Measurements from ENCODE around the gene SSBP4. TPM values are rescaled to one million over a fixed set of nuclear protein-coding genes. Genes with fewer than 3 reads are reported as not detected.

The SSBP4 gene
- total and polyA plus RNA-seq, 2 of the 8 experiments (the other 6 are each of a cell fraction or from before 2014, with no cell fraction given) = 26.4 to 33.7 TPM

DNA sequence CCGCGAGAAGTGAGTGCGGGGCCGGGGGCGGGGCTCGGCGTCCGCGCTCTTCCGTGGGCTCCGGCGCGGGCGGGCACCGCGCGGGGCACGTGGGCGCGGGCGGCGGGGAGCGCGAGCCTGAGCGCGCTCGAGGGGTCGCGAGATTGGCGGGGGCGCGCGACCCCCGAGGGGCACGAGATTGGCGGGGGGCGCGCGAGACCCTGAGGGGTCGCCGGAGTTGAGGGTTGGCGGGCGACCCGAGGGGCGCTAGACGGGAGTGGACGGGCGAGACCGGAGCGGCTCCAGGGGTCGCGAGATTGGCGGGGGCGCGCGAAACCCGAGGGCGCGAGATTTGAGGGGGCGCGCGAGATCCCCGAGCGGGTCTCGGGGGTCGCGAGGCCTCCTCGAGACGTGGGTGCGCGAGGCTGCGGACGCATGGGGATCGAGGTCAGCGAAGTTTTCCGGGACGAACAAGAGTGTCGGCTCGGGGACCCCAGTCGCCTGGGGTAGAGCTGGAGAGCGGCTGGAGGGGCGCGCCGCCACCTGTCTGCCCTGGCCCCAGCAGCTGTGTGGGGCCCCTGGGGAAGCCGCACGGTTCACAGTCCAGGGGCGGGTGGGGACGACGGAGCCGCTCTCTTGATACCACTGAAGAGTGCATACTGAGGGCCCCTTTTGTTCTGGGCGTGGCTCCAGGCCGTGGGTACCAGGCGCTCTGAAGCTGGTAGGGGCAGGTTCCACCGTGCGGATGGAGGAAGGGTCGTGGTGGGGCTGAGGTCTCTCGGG lies 682 bp downstream of the SSBP4 start (continued):
- TF ChIP-seq CHD7 (IDR thresholded peaks at IDR 0.05; ENCODE audit: insufficient replicate concordance, low read length) = no peak
- peak; percentile 13 for TF ChIP-seq KDM4A (IDR thresholded peaks at IDR 0.05; ENCODE audit: low read depth, low read length, severe bottlenecking)
- no peak for TF ChIP-seq KDM1A (IDR thresholded peaks at IDR 0.05; ENCODE audit: borderline replicate concordance, low read length)

All from H1 (cell line).